ENCODE results near the gene TPBGL. TPM values are rescaled to one million over a fixed set of nuclear protein-coding genes. Genes with fewer than 3 reads are reported as not detected.
A peak's percentile ranks its signal among the peaks of the same experiment; 100 is the strongest.

Gene TPBGL
- polyA plus RNA-seq, 3 donors = not detected

DNA sequence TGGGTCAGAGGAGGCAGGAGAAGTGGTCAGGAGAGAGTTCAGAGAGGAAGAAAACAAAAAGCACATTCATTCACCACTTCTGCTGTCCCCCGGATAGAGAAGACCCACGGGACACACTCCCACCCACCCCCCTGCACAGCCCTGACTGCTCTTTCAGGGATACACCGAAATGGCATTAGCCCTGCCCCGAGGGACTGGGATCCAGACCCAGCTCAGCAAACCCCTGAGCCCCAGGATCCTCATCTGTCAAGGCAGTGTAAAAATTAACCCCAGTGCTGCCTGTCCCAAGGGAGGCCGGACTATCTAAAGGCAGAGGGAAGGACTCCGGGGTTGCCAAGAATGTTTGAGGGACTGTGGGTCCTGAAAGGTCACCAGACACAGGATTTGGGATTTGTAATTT, 31.2 kb downstream of the TPBGL start:
- Histone ChIP-seq H3K4me3 (replicated peaks in 1 of 3; ENCODE audit: low read depth in 2 of 3, low read length in 3 of 3) (no peak overlapping the region), H2AFZ (ENCODE audit: insufficient read depth, low read depth, low read length, poor library complexity, severe bottlenecking) (no peak overlapping the region), H3K4me2 (replicated peaks; ENCODE audit: extremely low read depth, low read length, poor library complexity, severe bottlenecking) (no peak overlapping the region), H4K20me1 (ENCODE audit: insufficient read depth, low read length) (peaks cover 92% of the 10 kb centered on the region), H3K9me3 (replicated peaks in 1 of 2; ENCODE audit: control insufficient read depth in 1 of 2, insufficient read depth in 1 of 2, low read length in 2 of 2) (no peaks in the 10 kb centered on the region), H3K27ac (ENCODE audit: low read depth in 1 of 2, low read length in 2 of 2) (peak overlapping the region in 1 of 2 donors; percentile 44), H3K36me3 (replicated peaks in 1 of 2; ENCODE audit: control insufficient read depth in 1 of 2, insufficient read depth in 2 of 2, low read length in 2 of 2) (peaks cover 71 to 86% of the 10 kb centered on the region in 2 donors), H3K4me1 (ENCODE audit: control insufficient read depth in 1 of 2, insufficient read depth in 2 of 2, low read length in 2 of 2) (peaks cover 38% of the 10 kb centered on the region in 2 donors), H3K27me3 (ENCODE audit: control insufficient read depth in 2 of 2, insufficient read depth in 2 of 2, low read length in 2 of 2) (no peaks in the 10 kb centered on the region), H3K79me2 (ENCODE audit: insufficient read depth, low read length) (no peaks in the 10 kb centered on the region), H3K9ac (ENCODE audit: insufficient read depth, low read length, poor library complexity, severe bottlenecking) (no peak overlapping the region)
- peak overlapping the region in 2 of 7 donors; percentile 13 to 73 for H3K27ac Mint-ChIP-seq
- no peak overlapping the region for H3K4me3 Mint-ChIP-seq
- H3K9me3 Mint-ChIP-seq = no peaks in the 10 kb centered on the region
- TF ChIP-seq, protein P1, sequence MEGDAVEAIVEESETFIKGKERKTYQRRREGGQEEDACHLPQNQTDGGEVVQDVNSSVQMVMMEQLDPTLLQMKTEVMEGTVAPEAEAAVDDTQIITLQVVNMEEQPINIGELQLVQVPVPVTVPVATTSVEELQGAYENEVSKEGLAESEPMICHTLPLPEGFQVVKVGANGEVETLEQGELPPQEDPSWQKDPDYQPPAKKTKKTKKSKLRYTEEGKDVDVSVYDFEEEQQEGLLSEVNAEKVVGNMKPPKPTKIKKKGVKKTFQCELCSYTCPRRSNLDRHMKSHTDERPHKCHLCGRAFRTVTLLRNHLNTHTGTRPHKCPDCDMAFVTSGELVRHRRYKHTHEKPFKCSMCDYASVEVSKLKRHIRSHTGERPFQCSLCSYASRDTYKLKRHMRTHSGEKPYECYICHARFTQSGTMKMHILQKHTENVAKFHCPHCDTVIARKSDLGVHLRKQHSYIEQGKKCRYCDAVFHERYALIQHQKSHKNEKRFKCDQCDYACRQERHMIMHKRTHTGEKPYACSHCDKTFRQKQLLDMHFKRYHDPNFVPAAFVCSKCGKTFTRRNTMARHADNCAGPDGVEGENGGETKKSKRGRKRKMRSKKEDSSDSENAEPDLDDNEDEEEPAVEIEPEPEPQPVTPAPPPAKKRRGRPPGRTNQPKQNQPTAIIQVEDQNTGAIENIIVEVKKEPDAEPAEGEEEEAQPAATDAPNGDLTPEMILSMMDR (IDR thresholded peaks at IDR 0.05) = no peak
- 68% methylated on average over 6 of the region's 6 CpGs for WGBS (ENCODE audit: insufficient coverage)
- H3K36me3 Mint-ChIP-seq = peaks cover 72 to 92% of the 10 kb centered on the region in 2 donors
- H3K4me1 Mint-ChIP-seq = peaks cover 42% of the 10 kb centered on the region
- DNase-seq = no peak
- intact Hi-C loops (cut with micrococcal nuclease) = no loop called here
- H3K27me3 Mint-ChIP-seq (ENCODE audit: low read depth in 3 of 3) = no peaks in the 10 kb centered on the region

DNA sequence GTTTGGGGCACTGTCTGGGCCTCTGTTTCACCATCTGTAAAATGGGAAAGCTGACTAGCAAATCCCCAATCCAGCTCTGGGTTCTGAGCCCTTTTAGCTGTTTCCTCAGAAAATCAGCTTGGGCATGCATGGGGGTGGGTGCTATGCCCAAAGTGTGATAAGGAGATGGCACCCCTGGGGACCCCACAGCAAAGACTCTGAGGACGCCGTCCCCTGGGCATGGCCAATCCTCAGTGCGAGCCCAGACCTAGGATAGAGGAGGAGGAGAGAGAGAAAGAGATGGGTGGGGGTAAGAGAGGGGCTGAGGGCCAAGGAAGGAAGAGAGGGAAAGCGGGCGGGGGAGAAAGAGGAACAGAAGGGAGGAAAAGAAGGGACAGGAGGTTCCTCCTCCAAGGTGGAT, 31.8 kb downstream of the TPBGL start:
- Histone ChIP-seq H3K27me3 (ENCODE audit: control insufficient read depth in 2 of 2, insufficient read depth in 2 of 2, low read length in 2 of 2) (no peaks in the 10 kb centered on the region), H3K36me3 (replicated peaks in 1 of 2; ENCODE audit: control insufficient read depth in 1 of 2, insufficient read depth in 2 of 2, low read length in 2 of 2) (peaks cover 71 to 86% of the 10 kb centered on the region in 2 donors), H3K4me3 (replicated peaks in 1 of 3; ENCODE audit: low read depth in 2 of 3, low read length in 3 of 3) (no peak overlapping the region), H3K9me3 (replicated peaks in 1 of 2; ENCODE audit: control insufficient read depth in 1 of 2, insufficient read depth in 1 of 2, low read length in 2 of 2) (no peaks in the 10 kb centered on the region), H3K4me1 (ENCODE audit: control insufficient read depth in 1 of 2, insufficient read depth in 2 of 2, low read length in 2 of 2) (peaks cover 37 to 38% of the 10 kb centered on the region in 2 donors), H3K4me2 (replicated peaks; ENCODE audit: extremely low read depth, low read length, poor library complexity, severe bottlenecking) (no peak overlapping the region), H3K9ac (ENCODE audit: insufficient read depth, low read length, poor library complexity, severe bottlenecking) (no peak overlapping the region), H3K79me2 (ENCODE audit: insufficient read depth, low read length) (no peaks in the 10 kb centered on the region), H2AFZ (ENCODE audit: insufficient read depth, low read depth, low read length, poor library complexity, severe bottlenecking) (no peak overlapping the region), H4K20me1 (ENCODE audit: insufficient read depth, low read length) (peaks cover 92% of the 10 kb centered on the region), H3K27ac (ENCODE audit: low read depth in 1 of 2, low read length in 2 of 2) (peak overlapping the region in 1 of 2 donors; percentile 44)
- H3K4me1 Mint-ChIP-seq = peaks cover 43% of the 10 kb centered on the region
- DNase-seq = no peak
- H3K27ac Mint-ChIP-seq = peak overlapping the region in 4 of 7 donors; percentile 10 to 76 (median 60)
- 47% methylated on average over 5 of the region's 5 CpGs for WGBS (ENCODE audit: insufficient coverage)
- H3K9me3 Mint-ChIP-seq = no peaks in the 10 kb centered on the region
- peaks cover 74 to 92% of the 10 kb centered on the region in 2 donors for H3K36me3 Mint-ChIP-seq
- intact Hi-C loops (cut with micrococcal nuclease) = no loop called here
- no peak overlapping the region for H3K4me3 Mint-ChIP-seq
- TF ChIP-seq, protein P1 (IDR thresholded peaks at IDR 0.05) = no peak
- H3K27me3 Mint-ChIP-seq (ENCODE audit: low read depth in 3 of 3) = no peaks in the 10 kb centered on the region

Data from CD14-positive monocyte (primary cell).